Neural progenitor cell (in vitro differentiated cells): Measurements from ENCODE around the gene OR8D4. TPM values are rescaled to one million over a fixed set of nuclear protein-coding genes. Genes with fewer than 3 reads are reported as not detected.
"Not testable (repeated sequence)": the region's sequence is repeated elsewhere in the genome, so short reads cannot be mapped to it uniquely, and the experiment has no call there.

Source experiments
- DNase-seq: peaks from one replicate; pipeline ENCODE4 v3.0.0-alpha.2; 2016; ENCODE audit warnings: low spot score
- H2AFZ ChIP-seq: fragments of 200-600 bp; sonication (generic); replicated peaks from 2 replicates; pipeline ENCODE4 v1.6.1; 2016; ENCODE audit warnings: antibody characterized with exemption
- H3F3A ChIP-seq: fragments of 200-600 bp; sonication (generic); 2 replicates; pipeline ENCODE4 v1.6.1; 2016; ENCODE audit warnings: antibody characterized with exemption, low read depth
- H3K27ac ChIP-seq: fragments of 200-600 bp; sonication (generic); 2 replicates; pipeline ENCODE4 v1.5.1; 2016; ENCODE audit warnings: mild to moderate bottlenecking
- H3K27me3 ChIP-seq: fragments of 200-600 bp; sonication (generic); 2 replicates; pipeline ENCODE4 v1.6.1; 2016; ENCODE audit warnings: mild to moderate bottlenecking, moderate library complexity
- H3K36me3 ChIP-seq: fragments of 200-600 bp; sonication (generic); 2 replicates; pipeline ENCODE4 v1.5.1; 2016
- H3K4me1 ChIP-seq: fragments of 200-600 bp; sonication (generic); 2 replicates; pipeline ENCODE4 v1.6.1; 2016; ENCODE audit warnings: mixed run types
- H3K4me2 ChIP-seq: fragments of 200-600 bp; sonication (generic); 2 replicates; pipeline ENCODE4 v1.6.1; 2016
- H3K4me3 ChIP-seq: fragments of 200-600 bp; sonication (generic); 2 replicates; pipeline ENCODE4 v1.5.1; 2016
- H3K79me2 ChIP-seq: fragments of 200-600 bp; sonication (generic); 2 replicates; pipeline ENCODE4 v1.6.1; 2016; ENCODE audit warnings: low read depth
- H3K9ac ChIP-seq: fragments of 200-600 bp; sonication (generic); 2 replicates; pipeline ENCODE4 v1.6.1; 2016
- H3K9me3 ChIP-seq: fragments of 200-600 bp; sonication (generic); 2 replicates; pipeline ENCODE4 v1.5.1; 2016; ENCODE audit warnings: low read depth
- H4K20me1 ChIP-seq: fragments of 200-600 bp; sonication (generic); 2 replicates; pipeline ENCODE4 v1.6.1; 2016; ENCODE audit warnings: low read depth
- H3K27ac Mint-ChIP-seq: 3 replicates; pipeline ENCODE4 v1.8.0; 2021; ENCODE audit warnings: mixed read lengths
- H3K27me3 Mint-ChIP-seq: 2 replicates; pipeline ENCODE4 v1.8.0; 2022; ENCODE audit warnings: low read depth, mild to moderate bottlenecking, inconsistent platforms, moderate library complexity, mixed read lengths; ENCODE audit not compliant: insufficient read depth
- H3K36me3 Mint-ChIP-seq: 3 replicates; pipeline ENCODE4 v1.8.0; 2021; ENCODE audit warnings: mixed read lengths
- H3K4me1 Mint-ChIP-seq: 3 replicates; pipeline ENCODE4 v1.8.0; 2021; ENCODE audit warnings: mixed read lengths
- H3K4me3 Mint-ChIP-seq: 3 replicates; pipeline ENCODE4 v1.8.0; 2021; ENCODE audit warnings: mild to moderate bottlenecking, moderate library complexity, mixed read lengths
- H3K9me3 Mint-ChIP-seq: 3 replicates; pipeline ENCODE4 v1.8.0; 2020; ENCODE audit warnings: mixed read lengths
- CTCF ChIP-seq: fragments of 200-600 bp; sonication (generic); IDR thresholded peaks from 2 replicates; pipeline ENCODE4 v1.5.1; 2017; ENCODE audit warnings: antibody characterized with exemption, mild to moderate bottlenecking
- EZH2 ChIP-seq: fragments of 200-600 bp; sonication (generic); IDR thresholded peaks from 2 replicates; pipeline ENCODE4 v1.6.1; 2017; ENCODE audit warnings: antibody characterized with exemption, mild to moderate bottlenecking, moderate library complexity
- EZH2phosphoT487 ChIP-seq: fragments of 200-600 bp; sonication (generic); IDR thresholded peaks from 2 replicates; pipeline ENCODE4 v1.6.1; 2017; ENCODE audit warnings: antibody characterized with exemption
- total RNA-seq: library from RNA; depleted of rRNA; stranded (reverse); fragments of >200 nt; gene quantifications from 2 replicates; pipeline ENCODE4 v1.2.3, GENCODE V29; 2015; ENCODE audit warnings: low replicate concordance

Gene OR8D4
- total RNA-seq, 1 donor from 2014 or later = not detected

GRCh38 chr11:123856444-123856843, 45.5 kb upstream of the OR8D4 start:
- Histone ChIP-seq H2AFZ (no peak overlapping the region), H3K4me3 (no peak overlapping the region), H3K4me2 (no peak overlapping the region), H3F3A (no peaks in the 10 kb centered on the region), H4K20me1 (no peaks in the 10 kb centered on the region), H3K9ac (no peak overlapping the region), H3K4me1 (no peaks in the 10 kb centered on the region), H3K9me3 (no peaks in the 10 kb centered on the region), H3K36me3 (no peaks in the 10 kb centered on the region), H3K27me3 (no peaks in the 10 kb centered on the region), H3K79me2 (no peaks in the 10 kb centered on the region), H3K27ac (no peak overlapping the region)
- Mint-ChIP-seq H3K9me3 (peaks cover 17% of the 10 kb centered on the region), H3K27ac (no peak overlapping the region), H3K4me3 (no peak overlapping the region), H3K36me3 (no peaks in the 10 kb centered on the region), H3K4me1 (peaks cover 2% of the 10 kb centered on the region), H3K27me3 (peaks cover 5% of the 10 kb centered on the region)
- TF ChIP-seq EZH2 (no peak), EZH2phosphoT487 (no peak), CTCF (no peak)
- no peak for DNase-seq

- no peak for DNase-seq
- peak overlapping the region; percentile 48 for H2AFZ ChIP-seq
- TF ChIP-seq EZH2 = no peak
- no peak for TF ChIP-seq CTCF
- no peak for TF ChIP-seq EZH2phosphoT487
Observed at GRCh38 chr11:123859731-123860130, 42.2 kb upstream of the OR8D4 start.

GRCh38 chr11:123865293-123865692, 36.7 kb upstream of the OR8D4 start:
- not testable (repeated sequence) for H3K9ac ChIP-seq, DNase-seq, H3K36me3 Mint-ChIP-seq, H2AFZ ChIP-seq, H3K36me3 ChIP-seq, H3F3A ChIP-seq, H3K27ac Mint-ChIP-seq, H3K27me3 ChIP-seq, H3K4me3 Mint-ChIP-seq, H3K79me2 ChIP-seq, H3K9me3 ChIP-seq, H3K4me2 ChIP-seq, H3K27ac ChIP-seq, H3K4me1 Mint-ChIP-seq, H3K9me3 Mint-ChIP-seq, H3K4me3 ChIP-seq, H4K20me1 ChIP-seq, H3K27me3 Mint-ChIP-seq, H3K4me1 ChIP-seq

More at GRCh38 chr11:123859731-123860130, 42.2 kb upstream of the OR8D4 start:
- Histone ChIP-seq H3K36me3 (no peaks in the 10 kb centered on the region), H3K27me3 (no peaks in the 10 kb centered on the region), H3K4me1 (peaks cover 2% of the 10 kb centered on the region), H3K4me3 (no peak overlapping the region), H3K27ac (no peak overlapping the region), H3K9me3 (no peaks in the 10 kb centered on the region), H3K9ac (no peak overlapping the region), H3K79me2 (no peaks in the 10 kb centered on the region), H3K4me2 (no peak overlapping the region), H3F3A (no peaks in the 10 kb centered on the region), H4K20me1 (no peaks in the 10 kb centered on the region)
- H3K27me3 Mint-ChIP-seq = peaks cover 5% of the 10 kb centered on the region
- H3K36me3 Mint-ChIP-seq = no peaks in the 10 kb centered on the region
- H3K9me3 Mint-ChIP-seq = peaks cover 17% of the 10 kb centered on the region
- H3K4me3 Mint-ChIP-seq = no peak overlapping the region
- H3K4me1 Mint-ChIP-seq = no peaks in the 10 kb centered on the region
- no peak overlapping the region for H3K27ac Mint-ChIP-seq

GRCh38 chr11:123867795-123868194, 34.2 kb upstream of the OR8D4 start:
- not testable (repeated sequence) for H3K9ac ChIP-seq, H3K4me2 ChIP-seq, H3K27me3 ChIP-seq, DNase-seq, H3K79me2 ChIP-seq, H3K4me3 Mint-ChIP-seq, H2AFZ ChIP-seq, H3K4me1 Mint-ChIP-seq, H3K36me3 ChIP-seq, H4K20me1 ChIP-seq, H3F3A ChIP-seq, H3K36me3 Mint-ChIP-seq, H3K27ac ChIP-seq, H3K4me1 ChIP-seq, H3K9me3 ChIP-seq, H3K9me3 Mint-ChIP-seq, H3K27me3 Mint-ChIP-seq, H3K27ac Mint-ChIP-seq, H3K4me3 ChIP-seq
